Fibroblast of upper back skin (primary cell): ENCODE data around the gene PCDH12.

Experiments
- DNase-seq: peaks from one replicate; pipeline ENCODE4 v3.0.0-alpha.2; 2013

Gene PCDH12

GRCh38 chr5:141906517-141906916, 51.5 kb downstream of the PCDH12 start:
- DNase-seq = no peak

GRCh38 chr5:141904551-141904950, 53.5 kb downstream of the PCDH12 start:
- no peak for DNase-seq

GRCh38 chr5:141903261-141903660, 54.7 kb downstream of the PCDH12 start:
- DNase-seq = no peak

GRCh38 chr5:141902015-141902814, 55.8 kb downstream of the PCDH12 start:
- DNase-seq = no peak

GRCh38 chr5:141898448-141899049, 59.5 kb downstream of the PCDH12 start:
- DNase-seq = no peak

- DNase-seq = no peak
These were observed 60.6 kb downstream of the PCDH12 start for GRCh38 chr5:141897425-141897824.
